Measurements from ENCODE around the gene RXRA. TPM values are rescaled to one million over a fixed set of nuclear protein-coding genes. Genes with fewer than 3 reads are reported as not detected.

The RXRA gene
- total RNA-seq, 2 donors from 2014 or later, result 34.5 to 50.8 TPM

DNA sequence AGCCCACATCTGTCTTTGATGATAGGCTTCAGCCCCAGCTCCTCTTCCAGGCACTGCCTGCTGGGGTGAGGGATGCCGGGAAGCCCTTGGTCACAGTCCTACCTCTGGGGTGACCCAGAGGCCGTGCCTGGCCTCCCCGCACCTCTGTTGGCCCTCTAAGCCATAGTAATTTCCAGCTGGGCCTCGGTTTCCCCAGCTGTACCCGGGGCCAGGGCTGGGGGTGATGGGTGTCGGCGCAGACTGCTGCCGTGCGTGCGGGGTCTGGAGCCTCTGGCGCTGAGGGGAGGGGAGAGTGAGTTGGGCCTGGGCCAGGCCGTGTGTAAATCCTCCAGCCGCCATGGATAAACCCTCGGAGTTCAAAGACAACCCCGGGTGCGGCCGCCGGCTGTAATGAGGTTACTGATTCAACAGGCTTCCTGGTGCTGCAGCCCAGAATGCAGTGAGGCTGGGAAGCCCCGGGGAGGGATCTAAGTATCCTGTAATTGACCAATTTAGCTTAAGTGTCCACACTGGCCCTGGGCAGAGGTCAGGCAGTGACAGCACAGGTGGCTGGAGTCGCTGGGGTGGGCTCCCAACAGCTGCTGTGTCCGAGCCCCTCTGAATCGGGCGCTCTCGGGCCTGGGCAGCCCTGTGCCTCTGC is 7.1 kb downstream of the RXRA start:
- no peaks in the 10 kb centered on the region for H3K27me3 ChIP-seq
- no peaks in the 10 kb centered on the region for H3K36me3 ChIP-seq
- DNase-seq (ENCODE audit: low spot score), result no peak
- H3K9me3 ChIP-seq, result no peaks in the 10 kb centered on the region
- no peak overlapping the region for H3K4me3 ChIP-seq
- peaks cover 0 to 100% of the 10 kb centered on the region in 2 donors for H3K4me1 ChIP-seq
- peak overlapping the region in 1 of 2 donors; percentile 46 for H3K27ac ChIP-seq
- no peak for TF ChIP-seq CTCF (IDR thresholded peaks at IDR 0.05)

DNA sequence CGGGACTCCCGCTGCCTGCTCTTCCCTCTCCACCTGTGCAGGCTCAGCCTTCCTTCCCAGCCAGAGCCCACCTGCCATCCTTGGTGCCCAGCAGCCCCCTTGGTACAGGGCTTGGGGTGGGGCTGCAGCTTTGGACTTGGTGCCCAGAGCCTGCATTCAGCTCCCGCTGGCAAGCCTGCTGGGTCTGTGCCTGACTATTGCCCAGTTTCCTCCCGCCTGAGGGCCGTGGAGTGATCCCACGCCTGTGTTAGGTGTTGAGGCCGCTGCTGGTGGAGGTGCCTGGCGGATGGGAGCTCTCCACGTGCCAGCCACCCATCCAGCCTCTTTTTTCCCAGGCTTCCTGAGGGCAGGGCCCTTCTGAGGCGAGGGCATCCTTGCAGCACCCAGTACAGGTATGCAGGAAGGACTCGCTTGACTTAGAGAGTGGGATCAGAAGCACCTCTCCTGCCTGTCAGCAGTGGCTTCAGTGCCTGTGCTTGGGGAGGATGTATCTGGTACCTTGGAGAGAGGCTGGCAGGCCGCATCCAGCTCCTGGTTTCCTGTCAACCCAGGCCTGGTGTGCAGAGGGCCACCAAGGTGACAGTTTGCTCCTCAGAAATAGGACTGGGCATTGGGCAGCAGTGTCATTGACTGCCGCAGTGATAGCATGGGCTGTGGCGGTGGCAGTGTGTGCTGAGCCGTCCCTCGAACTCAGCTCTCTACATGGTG is 7.8 kb downstream of the RXRA start:
- TF ChIP-seq CTCF (IDR thresholded peaks at IDR 0.05), result no peak
- H3K36me3 ChIP-seq, result no peaks in the 10 kb centered on the region
- H3K9me3 ChIP-seq, result no peaks in the 10 kb centered on the region
- no peak overlapping the region for H3K4me3 ChIP-seq
- no peaks in the 10 kb centered on the region for H3K27me3 ChIP-seq
- peak overlapping the region in 1 of 2 donors; percentile 46 for H3K27ac ChIP-seq
- H3K4me1 ChIP-seq, result peaks cover 0 to 100% of the 10 kb centered on the region in 2 donors
- no peak for DNase-seq (ENCODE audit: low spot score)

DNA sequence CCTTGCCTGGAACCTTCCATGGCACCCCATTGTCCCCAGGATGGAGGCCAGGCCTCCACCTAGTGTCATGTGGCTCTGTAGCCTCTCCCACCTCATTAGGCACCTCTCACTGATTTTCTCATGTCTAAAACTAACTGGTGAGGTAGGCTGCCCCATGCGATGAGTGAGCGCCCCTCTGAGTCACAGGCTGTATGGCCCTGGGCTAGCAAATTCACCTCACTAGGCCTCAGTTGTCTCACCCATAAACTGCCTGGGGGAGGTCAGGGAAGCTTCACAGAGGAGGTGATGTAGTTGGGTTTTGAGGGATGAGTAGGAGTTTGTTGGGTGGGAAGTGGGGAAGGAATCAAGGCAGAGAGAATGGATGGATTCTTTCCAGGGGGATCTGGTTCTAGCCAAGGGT is 8.8 kb downstream of the RXRA start:
- no peak for DNase-seq (ENCODE audit: low spot score)
- Histone ChIP-seq H3K4me1 (peaks cover 0 to 100% of the 10 kb centered on the region in 2 donors), H3K27me3 (no peaks in the 10 kb centered on the region), H3K9me3 (no peaks in the 10 kb centered on the region), H3K36me3 (no peaks in the 10 kb centered on the region), H3K4me3 (no peak overlapping the region), H3K27ac (no peak overlapping the region)
- no peak for TF ChIP-seq CTCF (IDR thresholded peaks at IDR 0.05)

- Histone ChIP-seq H3K4me3 (no peak overlapping the region), H3K36me3 (no peaks in the 10 kb centered on the region), H3K27ac (peak overlapping the region in 1 of 2 donors; percentile 15), H3K9me3 (no peaks in the 10 kb centered on the region), H3K4me1 (peaks cover 0 to 100% of the 10 kb centered on the region in 2 donors), H3K27me3 (no peaks in the 10 kb centered on the region)
- DNase-seq (ENCODE audit: low spot score), result no peak
- TF ChIP-seq CTCF (IDR thresholded peaks at IDR 0.05), result no peak
These were observed 9.4 kb downstream of the RXRA start for GRCh38 chr9:134335486-134336220.

GRCh38 chr9:134336228-134336627 is 10.0 kb downstream of the RXRA start:
- Histone ChIP-seq H3K27ac (peak overlapping the region in 1 of 2 donors; percentile 15), H3K9me3 (no peaks in the 10 kb centered on the region), H3K4me1 (peaks cover 0 to 100% of the 10 kb centered on the region in 2 donors), H3K4me3 (no peak overlapping the region), H3K36me3 (no peaks in the 10 kb centered on the region), H3K27me3 (no peaks in the 10 kb centered on the region)
- DNase-seq (ENCODE audit: low spot score), result no peak
- TF ChIP-seq CTCF (IDR thresholded peaks at IDR 0.05), result no peak

All from right atrium auricular region (tissue), 2 donors.